Right renal pelvis (tissue), 4 donors: ENCODE results near the gene OMA1. TPM values are rescaled to one million over a fixed set of nuclear protein-coding genes. Genes with fewer than 3 reads are reported as not detected.
"Not testable (repeated sequence)": the region's sequence is repeated elsewhere in the genome, so short reads cannot be mapped to it uniquely, and the experiment has no call there.

Source experiments
- DNase-seq, 4 donors: peaks; one replicate each; pipeline ENCODE4 v3.0.0-alpha.2; 2013; ENCODE audit warnings: low read depth in 4 of 4, low spot score in 3 of 4, missing footprints in 1 of 4
- polyA plus RNA-seq, 4 donors: library from polyadenylated mRNA; unstranded; fragments of 120-200 nt; gene quantifications; one replicate each; pipeline ENCODE4 v1.2.1, GENCODE V29; 2013; ENCODE audit not compliant: insufficient read length in 4 of 4

Gene OMA1
- polyA plus RNA-seq = 10 to 100 TPM; 30.9 to 38.8 (median 34.9) TPM

DNA sequence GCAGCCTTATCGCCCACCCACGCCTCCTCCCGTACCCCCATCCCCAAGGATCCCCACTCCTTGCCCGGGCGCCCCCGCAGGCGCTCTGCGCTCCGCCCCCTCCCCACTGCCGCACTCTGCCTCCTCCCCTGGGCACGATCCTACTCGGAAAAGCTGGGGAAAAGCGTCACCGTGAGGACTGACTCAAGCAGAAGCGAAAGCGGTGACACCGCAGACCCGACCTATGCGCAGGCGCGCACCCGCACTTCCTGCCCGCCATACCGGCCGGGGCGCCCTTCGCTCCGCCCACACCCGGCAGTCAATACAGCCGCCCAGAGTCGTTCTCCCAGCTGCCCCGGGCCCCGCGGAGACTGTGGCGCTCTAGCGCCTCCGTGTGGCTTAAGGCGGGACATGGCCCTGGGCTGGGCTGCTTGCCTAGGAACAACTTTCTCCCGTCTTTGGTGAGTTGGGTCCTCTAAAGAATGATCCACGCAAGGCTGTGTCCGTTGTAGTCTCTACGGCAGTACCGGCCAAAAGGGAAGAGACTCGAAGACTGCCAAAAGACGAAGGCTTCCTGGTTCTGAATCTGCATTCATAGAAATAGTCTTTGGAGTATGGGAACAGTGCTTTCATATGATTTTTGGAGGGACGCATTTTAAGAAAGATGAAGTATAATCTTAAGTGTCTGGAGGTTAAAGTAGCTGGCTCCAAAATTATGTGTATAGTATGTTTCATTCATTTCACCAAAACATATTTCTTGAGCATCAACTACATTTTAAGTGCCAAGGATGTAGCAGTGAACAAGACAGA lies at the start of gene OMA1:
TSS of gene OMA1 (minus strand) at position 207 of the 789 bp plus-strand sequence. CDS start 7,432 bp downstream, outside the sequence.
- peak; percentile 91 to 93 (median 92) for DNase-seq

DNA sequence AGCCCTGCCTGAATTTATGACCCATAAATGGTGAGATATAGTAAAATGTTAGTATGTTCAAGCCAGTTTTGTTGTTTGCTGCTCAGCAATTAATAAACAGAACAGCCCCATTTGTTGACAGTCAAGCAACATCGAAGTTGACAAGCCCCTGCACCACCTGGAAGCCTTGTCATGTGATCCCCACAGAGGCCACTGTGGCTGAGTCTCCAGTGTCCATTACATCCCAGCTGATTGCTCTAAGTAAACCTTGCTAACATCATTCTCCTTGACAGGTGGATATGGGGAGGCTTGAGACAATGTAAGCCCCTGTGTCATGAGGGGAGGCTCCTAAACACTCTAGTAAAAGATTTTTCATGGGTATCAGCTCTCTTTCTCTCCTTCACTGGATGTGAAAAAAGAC lies 48.0 kb upstream of the OMA1 start:
- DNase-seq = no peak

DNA sequence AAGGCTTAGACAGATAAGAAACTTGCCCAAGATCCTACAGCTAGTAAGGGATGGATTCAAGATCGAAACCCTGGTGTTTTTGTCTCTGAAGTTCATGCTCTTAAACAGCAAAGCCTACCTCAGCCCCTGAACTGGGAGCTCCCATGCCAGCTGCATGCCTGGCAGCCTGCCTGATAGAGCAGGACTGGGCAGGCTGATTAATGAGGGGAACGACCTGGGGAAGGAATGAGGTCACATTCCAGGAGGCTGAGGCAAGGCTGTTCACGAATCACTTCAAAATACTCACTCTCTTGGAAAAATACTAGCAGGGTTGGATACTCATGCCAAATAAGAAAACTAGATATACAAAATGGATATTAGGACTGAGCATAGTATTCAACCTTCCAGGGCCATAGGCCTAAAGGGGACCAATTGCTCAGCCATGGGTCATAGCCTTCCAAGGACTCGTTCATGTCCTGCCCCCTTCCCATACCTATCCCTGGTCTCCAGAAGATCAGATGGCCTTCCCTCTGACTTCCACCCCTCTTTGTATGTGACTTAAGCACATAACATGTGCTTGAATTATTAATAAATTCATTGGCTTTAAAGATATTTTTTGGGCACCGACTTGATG lies 46.1 kb upstream of the OMA1 start:
- peak in 2 of 4 donors; percentile 70 to 77 for DNase-seq

DNA sequence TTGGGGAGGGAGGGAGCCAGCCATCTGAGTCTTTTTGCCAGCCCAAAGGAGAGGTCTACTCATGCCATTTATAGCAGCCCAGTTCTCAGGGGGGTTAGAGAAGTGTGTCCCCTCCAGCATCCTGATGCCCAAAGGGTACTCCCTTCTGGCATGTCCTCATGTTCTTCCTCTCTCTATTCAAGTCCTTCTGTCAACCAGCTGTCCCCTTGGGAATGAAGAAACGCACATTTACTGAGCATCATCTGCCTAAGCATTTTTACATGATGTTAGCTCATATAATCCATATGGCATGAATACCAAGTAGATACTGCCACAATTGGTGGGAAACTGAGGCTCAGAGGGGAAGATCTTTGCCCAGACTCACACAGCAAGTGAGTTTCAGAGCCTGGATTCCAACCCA lies 45.3 kb upstream of the OMA1 start:
- no peak for DNase-seq

DNA sequence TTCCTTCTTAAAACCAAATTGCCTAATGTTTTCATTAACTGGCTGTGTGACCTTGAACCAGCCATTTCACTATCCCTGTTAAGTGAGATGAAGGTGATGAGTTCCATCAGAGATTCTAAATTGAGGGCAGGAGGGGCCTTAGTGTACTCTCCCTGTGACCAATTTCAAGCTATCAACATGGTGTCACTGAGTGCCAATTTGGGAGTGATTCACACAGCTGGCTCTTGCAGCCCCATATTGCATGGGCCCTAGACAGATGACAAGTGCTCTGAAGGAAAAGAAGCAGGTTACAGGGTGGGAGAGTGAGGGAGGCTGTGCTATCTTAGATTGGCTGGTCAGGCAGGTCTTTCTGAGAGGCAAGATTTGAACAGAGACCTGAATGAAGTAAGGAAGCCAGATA lies 43.5 kb upstream of the OMA1 start:
- no peak for DNase-seq

DNA sequence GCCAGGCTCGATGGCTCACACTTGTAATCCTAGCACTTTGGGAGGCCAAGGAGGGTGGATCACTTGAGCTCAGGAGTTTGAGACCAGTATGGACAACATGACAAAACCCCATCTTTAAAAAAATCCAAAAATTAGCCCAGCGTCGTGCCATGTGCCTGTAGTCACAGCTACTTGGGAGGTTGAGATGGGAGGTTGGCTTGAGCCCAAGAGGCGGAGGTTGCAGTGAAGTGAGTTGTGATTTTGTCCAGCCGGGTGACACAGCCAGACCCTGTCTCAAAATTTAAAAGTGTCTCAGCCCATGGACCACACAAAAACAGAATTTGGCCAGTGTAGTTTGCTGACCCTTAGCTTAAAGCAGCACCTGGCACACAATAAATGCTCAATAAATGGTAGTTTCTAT lies 41.9 kb upstream of the OMA1 start:
- no peak for DNase-seq

DNA sequence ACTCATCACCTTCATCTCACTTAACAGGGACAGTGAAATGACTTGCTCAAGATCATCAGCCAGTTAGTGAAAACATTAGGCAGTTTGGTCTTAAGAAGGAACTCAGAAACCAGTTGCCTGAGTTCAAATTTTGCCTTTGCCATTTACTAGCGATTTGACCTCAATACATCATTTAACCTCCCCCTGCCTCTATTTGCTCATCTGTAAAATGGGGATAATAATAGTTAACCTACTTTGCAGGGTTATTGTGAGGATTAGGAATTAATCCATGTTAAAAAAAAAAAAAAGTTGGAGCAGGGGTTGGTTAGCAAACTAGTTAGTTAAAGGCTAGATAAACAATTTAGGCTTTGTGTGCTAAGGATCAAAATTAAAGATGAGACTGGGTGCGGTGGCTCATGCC lies 41.1 kb upstream of the OMA1 start:
- no peak for DNase-seq

DNA sequence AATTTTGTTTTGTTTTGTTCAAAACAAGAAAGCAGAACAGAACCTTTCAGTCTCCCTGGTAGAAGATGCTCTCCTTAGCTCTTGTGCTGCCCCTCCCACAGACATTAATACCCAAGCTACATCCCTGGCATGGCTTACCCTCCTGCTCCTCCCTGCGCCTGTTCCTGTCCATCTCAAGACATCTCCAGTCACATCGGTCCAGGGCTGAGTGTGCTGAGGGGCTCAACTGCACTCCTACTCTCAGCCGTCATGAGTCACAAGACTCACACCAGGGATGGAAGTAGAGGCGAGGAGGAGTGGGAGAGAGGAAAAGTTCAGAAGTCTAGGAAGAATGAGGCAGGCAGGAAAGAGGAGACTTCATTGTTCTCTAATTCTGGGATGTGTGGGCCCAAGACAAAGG lies 39.7 kb upstream of the OMA1 start:
- DNase-seq = no peak

DNA sequence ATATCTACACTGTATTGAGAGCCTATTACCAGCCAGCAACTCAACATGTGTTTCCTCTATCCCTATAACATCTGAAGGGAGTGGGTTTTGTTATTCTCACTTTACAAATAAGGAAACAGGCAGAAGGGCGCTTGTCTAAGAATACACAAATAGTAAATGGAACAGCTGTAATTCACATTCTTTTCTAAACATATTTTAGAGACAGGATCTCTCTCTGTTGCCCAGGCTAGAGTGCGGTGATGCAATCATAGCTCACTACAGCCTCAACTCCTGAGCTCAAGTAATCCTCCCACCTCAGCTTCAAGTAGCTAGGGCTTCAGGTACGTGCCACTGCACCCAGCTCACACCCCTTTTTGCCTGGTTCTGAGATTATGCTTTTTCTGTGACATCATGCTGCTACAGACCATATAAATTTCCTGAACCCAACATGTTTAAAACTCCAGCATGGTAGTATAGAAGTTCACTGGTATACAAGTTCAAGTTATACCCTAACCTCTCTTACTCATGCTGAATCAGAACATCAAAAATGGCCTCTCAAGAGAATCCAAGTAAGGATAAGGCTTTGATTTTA lies 39.1 kb upstream of the OMA1 start:
- DNase-seq = no peak

DNA sequence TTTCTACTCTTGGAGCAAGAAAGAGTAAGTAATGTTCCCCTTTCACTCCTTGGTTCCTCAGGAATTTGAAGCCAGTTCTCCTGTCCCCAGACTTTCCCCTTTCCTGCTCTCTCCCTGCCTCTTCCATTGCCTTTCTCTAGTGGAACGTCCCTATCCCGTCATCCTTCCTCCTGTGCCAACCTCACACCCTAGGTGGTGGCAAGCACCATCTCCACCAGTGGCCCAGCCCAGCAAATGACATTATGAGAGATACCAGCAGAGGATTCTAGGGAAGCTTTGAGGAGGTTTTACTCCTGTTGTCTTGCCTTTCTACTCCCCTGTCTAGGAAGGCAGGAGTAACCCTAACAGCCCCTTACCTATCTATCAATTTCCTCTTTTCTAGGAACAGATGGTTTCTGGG lies 38.6 kb upstream of the OMA1 start:
- DNase-seq = no peak

DNA sequence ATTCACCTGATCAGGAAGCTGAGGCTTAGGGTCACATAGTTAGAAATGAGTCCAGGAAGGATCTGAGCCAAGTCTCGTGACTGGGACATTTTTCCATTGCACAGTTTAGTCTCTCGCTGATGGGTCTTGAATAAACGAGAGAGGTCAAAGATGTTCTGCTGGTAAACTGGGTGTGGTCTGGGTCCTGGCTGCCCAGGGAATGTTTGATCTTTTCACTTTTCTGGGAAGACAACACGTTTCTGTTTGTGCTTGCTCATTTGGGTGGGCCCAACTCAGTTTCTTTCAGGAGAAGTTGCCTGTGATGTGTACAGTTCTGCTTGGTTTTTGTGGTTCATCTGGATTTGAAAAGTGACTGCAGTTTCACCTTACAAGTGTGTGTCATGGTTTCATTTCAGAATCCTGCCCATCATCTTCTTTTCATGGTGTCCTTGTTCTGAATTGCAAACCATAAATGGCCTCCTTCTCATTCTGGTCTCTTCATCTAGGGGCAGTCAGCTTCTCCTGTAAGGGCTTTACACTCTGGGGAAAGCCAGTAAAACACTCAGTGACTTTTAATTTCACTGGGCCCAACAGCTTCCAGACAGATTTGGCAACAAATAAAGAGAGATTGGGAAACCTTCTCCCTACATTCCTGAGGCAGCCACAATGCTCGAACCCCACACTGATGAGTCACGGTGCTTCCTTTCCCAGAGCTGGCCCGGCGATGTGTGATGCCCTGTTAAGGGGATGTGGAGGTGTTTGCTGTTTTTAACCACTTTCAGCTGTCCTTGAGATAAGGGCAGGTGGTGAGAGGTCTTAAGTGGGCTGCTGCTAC lies 37.8 kb upstream of the OMA1 start:
- DNase-seq = no peak

DNA sequence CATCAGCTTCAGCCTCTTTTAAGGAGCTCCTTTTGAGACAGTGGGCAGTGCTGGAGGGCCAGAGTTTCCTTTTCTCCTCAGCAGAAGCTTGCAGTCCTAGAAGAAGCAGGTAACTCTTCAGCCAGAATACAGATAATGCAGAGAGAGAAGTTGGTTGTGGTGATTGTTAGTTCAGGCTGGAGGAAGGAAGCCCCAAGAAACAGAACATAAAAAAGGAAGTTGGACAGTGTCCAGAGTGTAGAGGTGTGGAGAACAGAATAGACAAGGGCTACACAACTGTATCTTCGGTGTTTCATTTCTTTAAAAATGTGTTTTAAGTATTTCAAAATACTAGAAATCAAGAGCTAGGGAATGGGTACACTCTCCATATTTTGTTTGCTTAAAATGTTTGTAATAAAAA lies 37.0 kb upstream of the OMA1 start:
- no peak for DNase-seq

DNA sequence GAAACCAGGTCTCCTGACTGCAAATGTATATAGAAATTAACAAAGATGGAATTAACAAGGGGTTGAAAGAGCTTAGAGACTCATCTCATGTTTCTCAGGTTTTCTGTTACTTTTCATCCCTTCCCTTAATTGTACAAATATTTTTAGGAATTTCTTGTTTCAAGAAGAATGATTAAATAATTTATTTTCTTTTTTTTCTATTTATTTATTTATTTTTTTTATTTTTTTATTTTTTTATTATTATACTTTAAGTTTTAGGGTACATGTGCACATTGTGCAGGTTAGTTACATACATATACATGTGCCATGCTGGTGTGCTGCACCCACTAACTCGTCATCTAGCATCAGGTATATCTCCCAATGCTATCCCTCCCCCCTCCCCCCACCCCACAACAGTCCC lies 35.6 kb upstream of the OMA1 start:
- DNase-seq = not testable (repeated sequence)

DNA sequence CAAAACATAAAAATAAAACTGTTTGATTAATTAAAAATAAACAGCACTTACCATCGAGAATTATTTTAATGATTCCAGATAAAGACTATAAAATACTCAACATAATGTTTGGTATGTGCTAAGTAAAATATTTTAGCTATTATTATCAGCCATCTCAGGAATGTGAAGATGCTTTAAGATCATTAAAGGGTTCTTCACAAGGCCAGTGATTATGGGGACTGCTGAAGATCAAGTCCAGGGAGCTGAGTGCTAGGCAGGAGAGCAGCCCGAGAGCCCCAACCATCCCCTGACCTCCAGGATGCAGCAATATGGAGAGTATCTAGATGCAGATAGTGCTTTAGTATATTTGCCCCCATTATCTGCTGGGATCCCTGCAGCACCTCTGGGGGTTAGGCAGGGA lies 35.1 kb upstream of the OMA1 start:
- no peak for DNase-seq

DNA sequence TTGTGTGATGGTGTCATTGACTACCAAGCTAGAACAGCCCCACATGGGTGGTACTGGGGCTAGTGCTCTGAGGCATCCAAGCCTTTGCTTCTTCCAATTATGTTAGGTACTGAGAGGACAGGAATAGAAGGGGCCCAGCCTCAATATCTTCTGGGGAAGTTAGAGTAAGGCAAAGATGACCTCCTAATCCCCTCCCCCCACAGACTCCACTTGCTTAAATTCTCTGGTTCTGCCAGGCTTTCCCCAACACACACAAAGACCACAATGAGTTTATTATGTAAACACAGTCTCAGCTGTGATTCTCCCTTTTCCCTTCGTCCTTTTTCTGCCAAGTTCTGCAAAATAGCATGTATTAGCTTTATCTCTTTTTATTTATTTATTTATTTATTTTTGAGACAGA lies 33.7 kb upstream of the OMA1 start:
- DNase-seq = no peak

DNA sequence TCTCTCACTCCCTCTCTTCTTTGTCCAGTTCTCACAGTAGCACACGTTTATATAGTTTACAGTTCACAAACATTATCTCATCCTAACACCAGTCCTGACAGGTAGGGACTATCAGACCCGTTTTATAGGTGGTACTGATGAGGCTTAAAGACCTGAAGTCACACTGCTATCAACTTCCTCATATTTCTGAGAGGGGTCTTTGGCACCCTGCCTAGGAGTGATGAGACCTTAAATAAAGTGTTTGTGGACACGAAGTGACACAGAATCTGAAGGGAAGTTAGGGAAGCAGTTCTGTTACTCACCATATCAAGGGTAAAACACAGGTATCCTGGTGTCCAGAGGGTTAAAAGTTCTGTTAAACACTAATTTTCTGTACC lies 31.1 kb upstream of the OMA1 start:
- DNase-seq = no peak

DNA sequence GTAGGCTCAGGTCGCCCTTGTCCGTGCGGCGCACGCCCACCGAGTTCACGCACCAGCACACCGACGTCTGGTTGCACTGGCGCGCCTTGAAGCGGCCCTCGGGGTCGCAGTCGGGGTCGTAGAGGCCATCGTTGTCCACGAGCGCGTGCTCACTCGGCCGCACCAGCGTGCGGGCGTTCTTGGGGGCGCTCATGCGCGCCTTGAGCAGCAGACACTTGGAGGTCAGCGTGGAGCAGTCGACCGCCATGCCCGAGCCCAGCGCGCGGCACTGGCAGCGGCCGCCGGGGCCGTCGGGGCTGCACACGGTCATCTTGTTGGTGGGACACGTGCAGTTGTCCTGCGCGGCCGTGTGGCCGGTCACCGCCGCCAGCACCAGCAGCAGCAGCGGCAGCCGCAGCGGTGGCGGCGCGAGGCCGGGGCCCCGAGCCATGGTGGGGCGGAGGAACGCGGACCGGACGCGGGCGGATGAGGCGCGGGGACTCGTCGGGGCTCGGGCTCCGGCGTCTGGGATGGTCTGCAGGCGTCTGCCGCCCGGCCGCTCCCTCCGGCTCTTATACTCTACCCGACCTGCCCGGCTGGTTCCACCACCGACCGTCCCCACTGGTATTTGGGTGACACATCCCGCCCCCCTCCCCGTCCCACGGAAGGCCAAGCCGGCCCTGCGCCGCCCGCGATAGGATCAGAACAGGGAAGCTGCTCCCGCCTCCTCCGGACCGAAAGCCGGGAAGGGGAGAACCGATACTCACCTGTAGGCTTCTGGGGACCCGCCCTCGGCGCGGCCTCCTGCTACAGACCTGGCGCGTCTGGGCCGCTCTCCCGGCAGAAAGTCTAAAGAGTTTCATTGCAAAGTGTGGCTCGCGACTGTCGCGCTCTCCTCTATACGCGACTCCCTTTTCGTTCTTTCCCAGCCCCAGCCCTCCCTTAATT lies 30.5 kb upstream of the OMA1 start, which contains the start of gene TACSTD2:
TSS of gene TACSTD2 (minus strand) at position 526 of the 927 bp plus-strand sequence. CDS start at position 430, 96 bp downstream.
- no peak for DNase-seq

DNA sequence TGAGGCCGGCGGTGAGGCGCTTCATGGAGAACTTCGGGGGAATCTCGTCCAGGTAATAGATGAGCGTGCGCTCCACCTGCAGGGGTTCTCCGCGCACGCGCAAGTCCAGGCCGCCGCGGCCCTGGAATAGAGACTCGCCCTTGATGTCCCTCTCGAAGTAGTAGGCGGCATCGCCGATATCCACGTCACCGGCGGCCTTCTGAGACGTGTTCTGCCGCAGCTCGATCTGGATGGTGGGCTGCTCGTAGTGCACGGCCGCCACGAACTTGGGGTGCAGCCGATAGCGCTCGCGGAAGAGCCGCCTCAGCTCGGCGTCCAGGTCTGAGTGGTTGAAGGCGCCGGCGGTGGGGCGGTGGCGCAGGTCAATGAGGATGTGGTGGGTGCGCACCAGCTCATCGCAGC lies 29.8 kb upstream of the OMA1 start:
- DNase-seq = no peak

DNA sequence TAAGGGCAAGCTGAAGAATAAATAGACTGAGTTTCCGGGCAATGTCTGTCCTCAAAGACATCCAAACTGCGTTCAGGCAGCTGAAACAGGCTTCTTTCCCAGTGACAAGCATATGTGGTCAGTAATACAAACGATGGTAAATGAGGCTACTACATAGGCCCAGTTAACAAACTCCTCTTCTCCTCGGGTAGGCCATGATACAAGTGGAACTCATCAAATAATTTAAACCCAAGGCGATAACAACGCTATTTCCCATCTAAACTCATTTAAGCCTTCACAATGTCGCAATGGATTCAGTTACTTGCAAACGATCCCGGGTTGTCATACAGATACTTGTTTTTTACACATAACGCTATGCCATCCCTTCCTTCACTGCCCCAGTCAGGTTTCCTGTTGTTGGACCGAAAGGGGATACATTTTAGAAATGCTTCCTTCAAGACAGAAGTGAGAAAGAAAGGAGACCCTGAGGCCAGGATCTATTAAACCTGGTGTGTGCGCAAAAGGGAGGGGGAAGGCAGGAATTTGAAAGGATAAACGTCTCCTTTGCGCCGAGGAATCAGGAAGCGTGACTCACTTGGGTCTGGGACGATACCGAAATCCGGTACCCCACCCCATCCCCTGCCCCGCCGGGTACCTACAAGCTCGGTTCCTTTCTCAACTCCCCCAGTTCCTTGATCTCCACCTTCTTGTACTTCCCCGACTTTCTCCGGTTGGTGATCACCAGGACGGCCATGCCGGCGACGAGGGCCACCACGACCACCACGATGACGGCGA lies 29.2 kb upstream of the OMA1 start:
- DNase-seq = no peak
